ENCODE measurements around the gene HRK.

The HRK gene

GRCh38 chr12:116863275-116863767 lies 17.9 kb downstream of the HRK start:
- Histone ChIP-seq H3K18ac (ENCODE audit: low read length) (no peak overlapping the region), H2AK5ac (ENCODE audit: low read depth, low read length) (no peak overlapping the region), H4K8ac (ENCODE audit: low read depth, low read length) (no peak overlapping the region), H2BK15ac (ENCODE audit: low read length) (no peak overlapping the region), H2AFZ (ENCODE audit: low read length) (no peak overlapping the region), H3K36me3 (replicated peaks in 1 of 2; ENCODE audit: control insufficient read depth in 2 of 2, insufficient read depth in 2 of 2, low read length in 2 of 2) (no peaks in the 10 kb centered on the region), H3K4me2 (ENCODE audit: insufficient read depth, low read length, poor library complexity, severe bottlenecking) (no peak overlapping the region), H3K27me3 (ENCODE audit: control insufficient read depth in 3 of 3, insufficient read depth in 3 of 3, low read depth in 1 of 3, low read length in 3 of 3) (no peaks in the 10 kb centered on the region), H2BK120ac (ENCODE audit: low read depth, low read length) (no peak overlapping the region), H3K14ac (ENCODE audit: low read length) (no peak overlapping the region), H3K4ac (ENCODE audit: low read length) (no peak overlapping the region), H2BK12ac (ENCODE audit: low read length) (no peak overlapping the region), H3K79me1 (ENCODE audit: low read depth, low read length) (no peaks in the 10 kb centered on the region), H3K4me1 (ENCODE audit: control insufficient read depth in 2 of 2, insufficient read depth in 1 of 2, low read depth in 1 of 2, low read length in 2 of 2) (peaks cover 4 to 30% of the 10 kb centered on the region in 2 donors), H3K4me3 (ENCODE audit: low read length in 2 of 2) (no peak overlapping the region), H3K23ac (ENCODE audit: low read depth, low read length, poor library complexity) (no peak overlapping the region), H3K9ac (ENCODE audit: low read depth, low read length, poor library complexity) (no peak overlapping the region), H3K9me3 (replicated peaks in 1 of 2; ENCODE audit: control insufficient read depth in 2 of 2, insufficient read depth in 1 of 2, low read depth in 1 of 2, low read length in 2 of 2) (no peaks in the 10 kb centered on the region), H3K27ac (replicated peaks; ENCODE audit: low read length) (no peak overlapping the region), H2BK5ac (ENCODE audit: low read length) (no peak overlapping the region), H4K91ac (ENCODE audit: low read depth, low read length, poor library complexity) (no peak overlapping the region)
- WGBS, 2 donors (ENCODE audit: extremely low coverage in 2 of 2, insufficient read length in 2 of 2, insufficient replicate concordance in 1 of 2): no CpG with 5 or more reads among the region's 6 CpGs
- no peak for DNase-seq (ENCODE audit: low spot score)

GRCh38 chr12:116862167-116862566 lies 19.1 kb downstream of the HRK start:
- Histone ChIP-seq H2BK12ac (ENCODE audit: low read length) (no peak overlapping the region), H3K27me3 (ENCODE audit: control insufficient read depth in 3 of 3, insufficient read depth in 3 of 3, low read depth in 1 of 3, low read length in 3 of 3) (no peaks in the 10 kb centered on the region), H3K36me3 (replicated peaks in 1 of 2; ENCODE audit: control insufficient read depth in 2 of 2, insufficient read depth in 2 of 2, low read length in 2 of 2) (no peaks in the 10 kb centered on the region), H2BK120ac (ENCODE audit: low read depth, low read length) (no peak overlapping the region), H4K91ac (ENCODE audit: low read depth, low read length, poor library complexity) (no peak overlapping the region), H2AFZ (ENCODE audit: low read length) (no peak overlapping the region), H2AK5ac (ENCODE audit: low read depth, low read length) (no peak overlapping the region), H3K4me2 (ENCODE audit: insufficient read depth, low read length, poor library complexity, severe bottlenecking) (no peak overlapping the region), H3K4ac (ENCODE audit: low read length) (no peak overlapping the region), H3K9ac (ENCODE audit: low read depth, low read length, poor library complexity) (no peak overlapping the region), H3K4me1 (ENCODE audit: control insufficient read depth in 2 of 2, insufficient read depth in 1 of 2, low read depth in 1 of 2, low read length in 2 of 2) (peaks cover 6 to 33% of the 10 kb centered on the region in 2 donors), H3K4me3 (ENCODE audit: low read length in 2 of 2) (no peak overlapping the region), H3K18ac (ENCODE audit: low read length) (no peak overlapping the region), H3K23ac (ENCODE audit: low read depth, low read length, poor library complexity) (no peak overlapping the region), H2BK5ac (ENCODE audit: low read length) (no peak overlapping the region), H2BK15ac (ENCODE audit: low read length) (no peak overlapping the region), H3K9me3 (replicated peaks in 1 of 2; ENCODE audit: control insufficient read depth in 2 of 2, insufficient read depth in 1 of 2, low read depth in 1 of 2, low read length in 2 of 2) (no peaks in the 10 kb centered on the region), H4K8ac (ENCODE audit: low read depth, low read length) (no peak overlapping the region), H3K14ac (ENCODE audit: low read length) (no peak overlapping the region), H3K27ac (replicated peaks; ENCODE audit: low read length) (no peak overlapping the region), H3K79me1 (ENCODE audit: low read depth, low read length) (no peaks in the 10 kb centered on the region)
- WGBS, 2 donors (ENCODE audit: extremely low coverage in 2 of 2, insufficient read length in 2 of 2, insufficient replicate concordance in 1 of 2): no CpG with 5 or more reads among the region's 4 CpGs
- no peak for DNase-seq (ENCODE audit: low spot score)

GRCh38 chr12:116861320-116861719 lies 19.9 kb downstream of the HRK start:
- Histone ChIP-seq H3K18ac (ENCODE audit: low read length) (no peak overlapping the region), H2BK12ac (ENCODE audit: low read length) (no peak overlapping the region), H2BK5ac (ENCODE audit: low read length) (no peak overlapping the region), H3K36me3 (replicated peaks in 1 of 2; ENCODE audit: control insufficient read depth in 2 of 2, insufficient read depth in 2 of 2, low read length in 2 of 2) (no peaks in the 10 kb centered on the region), H3K4me2 (ENCODE audit: insufficient read depth, low read length, poor library complexity, severe bottlenecking) (no peak overlapping the region), H4K8ac (ENCODE audit: low read depth, low read length) (no peak overlapping the region), H2BK15ac (ENCODE audit: low read length) (no peak overlapping the region), H3K4ac (ENCODE audit: low read length) (no peak overlapping the region), H3K79me1 (ENCODE audit: low read depth, low read length) (no peaks in the 10 kb centered on the region), H3K4me3 (ENCODE audit: low read length in 2 of 2) (no peak overlapping the region), H3K4me1 (ENCODE audit: control insufficient read depth in 2 of 2, insufficient read depth in 1 of 2, low read depth in 1 of 2, low read length in 2 of 2) (peaks cover 6 to 33% of the 10 kb centered on the region in 2 donors), H3K14ac (ENCODE audit: low read length) (no peak overlapping the region), H3K27me3 (ENCODE audit: control insufficient read depth in 3 of 3, insufficient read depth in 3 of 3, low read depth in 1 of 3, low read length in 3 of 3) (no peaks in the 10 kb centered on the region), H3K23ac (ENCODE audit: low read depth, low read length, poor library complexity) (no peak overlapping the region), H2AK5ac (ENCODE audit: low read depth, low read length) (no peak overlapping the region), H2AFZ (ENCODE audit: low read length) (peak overlapping the region; percentile 75), H3K27ac (replicated peaks; ENCODE audit: low read length) (no peak overlapping the region), H3K9me3 (replicated peaks in 1 of 2; ENCODE audit: control insufficient read depth in 2 of 2, insufficient read depth in 1 of 2, low read depth in 1 of 2, low read length in 2 of 2) (no peaks in the 10 kb centered on the region), H3K9ac (ENCODE audit: low read depth, low read length, poor library complexity) (no peak overlapping the region), H4K91ac (ENCODE audit: low read depth, low read length, poor library complexity) (no peak overlapping the region), H2BK120ac (ENCODE audit: low read depth, low read length) (no peak overlapping the region)
- WGBS, 2 donors (ENCODE audit: extremely low coverage in 2 of 2, insufficient read length in 2 of 2, insufficient replicate concordance in 1 of 2): no CpG with 5 or more reads among the region's 12 CpGs
- DNase-seq (ENCODE audit: low spot score): no peak

GRCh38 chr12:116860263-116860662 lies 21.0 kb downstream of the HRK start:
- Histone ChIP-seq H2BK5ac (ENCODE audit: low read length) (no peak overlapping the region), H2BK120ac (ENCODE audit: low read depth, low read length) (no peak overlapping the region), H4K8ac (ENCODE audit: low read depth, low read length) (no peak overlapping the region), H3K4me1 (ENCODE audit: control insufficient read depth in 2 of 2, insufficient read depth in 1 of 2, low read depth in 1 of 2, low read length in 2 of 2) (peaks cover 6 to 33% of the 10 kb centered on the region in 2 donors), H4K91ac (ENCODE audit: low read depth, low read length, poor library complexity) (no peak overlapping the region), H2AK5ac (ENCODE audit: low read depth, low read length) (no peak overlapping the region), H3K4ac (ENCODE audit: low read length) (no peak overlapping the region), H2AFZ (ENCODE audit: low read length) (no peak overlapping the region), H2BK15ac (ENCODE audit: low read length) (no peak overlapping the region), H2BK12ac (ENCODE audit: low read length) (no peak overlapping the region), H3K14ac (ENCODE audit: low read length) (no peak overlapping the region), H3K18ac (ENCODE audit: low read length) (no peak overlapping the region), H3K4me3 (ENCODE audit: low read length in 2 of 2) (no peak overlapping the region), H3K23ac (ENCODE audit: low read depth, low read length, poor library complexity) (no peak overlapping the region), H3K4me2 (ENCODE audit: insufficient read depth, low read length, poor library complexity, severe bottlenecking) (no peak overlapping the region), H3K36me3 (replicated peaks in 1 of 2; ENCODE audit: control insufficient read depth in 2 of 2, insufficient read depth in 2 of 2, low read length in 2 of 2) (no peaks in the 10 kb centered on the region), H3K27ac (replicated peaks; ENCODE audit: low read length) (no peak overlapping the region), H3K9me3 (replicated peaks in 1 of 2; ENCODE audit: control insufficient read depth in 2 of 2, insufficient read depth in 1 of 2, low read depth in 1 of 2, low read length in 2 of 2) (no peaks in the 10 kb centered on the region), H3K27me3 (ENCODE audit: control insufficient read depth in 3 of 3, insufficient read depth in 3 of 3, low read depth in 1 of 3, low read length in 3 of 3) (no peaks in the 10 kb centered on the region), H3K9ac (ENCODE audit: low read depth, low read length, poor library complexity) (no peak overlapping the region), H3K79me1 (ENCODE audit: low read depth, low read length) (no peaks in the 10 kb centered on the region)
- DNase-seq (ENCODE audit: low spot score): no peak
- no CpG with 5 or more reads among the region's 3 CpGs for WGBS, 2 donors (ENCODE audit: extremely low coverage in 2 of 2, insufficient read length in 2 of 2, insufficient replicate concordance in 1 of 2)
